ENCODE measurements around the gene KIF16B.

KIF16B gene

GRCh38 chr20:16446246-16446645 is 127.0 kb downstream of the KIF16B start:
- H3K9me3 ChIP-seq (ENCODE audit: control insufficient read depth, low read length), result no peaks in the 10 kb centered on the region
- H3K27me3 ChIP-seq (ENCODE audit: control insufficient read depth, insufficient read depth, low read length), result no peaks in the 10 kb centered on the region
- H3K4me1 ChIP-seq, result peaks cover 17% of the 10 kb centered on the region
- peaks cover 14% of the 10 kb centered on the region for H3K79me2 ChIP-seq
- H3K9ac ChIP-seq, result no peak overlapping the region
- no peak overlapping the region for H3K4me3 ChIP-seq (ENCODE audit: low read depth, low read length)
- no peak overlapping the region for H2AFZ ChIP-seq
- no peaks in the 10 kb centered on the region for H3K36me3 ChIP-seq (ENCODE audit: control insufficient read depth, insufficient read depth, low read length)
- no peak overlapping the region for H3K27ac ChIP-seq
- H3K4me2 ChIP-seq (ENCODE audit: low read length), result no peak overlapping the region
- no peak for TF ChIP-seq CTCF (IDR thresholded peaks at IDR 0.05)

- Histone ChIP-seq H3K9me3 (ENCODE audit: control insufficient read depth, low read length) (no peaks in the 10 kb centered on the region), H3K36me3 (ENCODE audit: control insufficient read depth, insufficient read depth, low read length) (no peaks in the 10 kb centered on the region), H3K27ac (no peak overlapping the region), H3K4me1 (peaks cover 17% of the 10 kb centered on the region), H3K79me2 (peaks cover 13% of the 10 kb centered on the region), H3K4me3 (ENCODE audit: low read depth, low read length) (no peak overlapping the region), H3K27me3 (ENCODE audit: control insufficient read depth, insufficient read depth, low read length) (no peaks in the 10 kb centered on the region), H3K9ac (no peak overlapping the region), H3K4me2 (ENCODE audit: low read length) (no peak overlapping the region), H2AFZ (no peak overlapping the region)
- TF ChIP-seq CTCF (IDR thresholded peaks at IDR 0.05), result no peak
Observed at GRCh38 chr20:16445482-16445881, 127.8 kb downstream of the KIF16B start.

GRCh38 chr20:16444057-16444777 is 129.0 kb downstream of the KIF16B start:
- Histone ChIP-seq H3K27me3 (ENCODE audit: control insufficient read depth, insufficient read depth, low read length) (no peaks in the 10 kb centered on the region), H3K79me2 (peaks cover 18% of the 10 kb centered on the region), H3K36me3 (ENCODE audit: control insufficient read depth, insufficient read depth, low read length) (no peaks in the 10 kb centered on the region), H3K4me3 (ENCODE audit: low read depth, low read length) (no peak overlapping the region), H3K27ac (no peak overlapping the region), H3K4me1 (peaks cover 17% of the 10 kb centered on the region), H3K9ac (no peak overlapping the region), H3K9me3 (ENCODE audit: control insufficient read depth, low read length) (no peaks in the 10 kb centered on the region), H3K4me2 (ENCODE audit: low read length) (no peak overlapping the region), H2AFZ (no peak overlapping the region)
- TF ChIP-seq CTCF (IDR thresholded peaks at IDR 0.05), result no peak

DNA sequence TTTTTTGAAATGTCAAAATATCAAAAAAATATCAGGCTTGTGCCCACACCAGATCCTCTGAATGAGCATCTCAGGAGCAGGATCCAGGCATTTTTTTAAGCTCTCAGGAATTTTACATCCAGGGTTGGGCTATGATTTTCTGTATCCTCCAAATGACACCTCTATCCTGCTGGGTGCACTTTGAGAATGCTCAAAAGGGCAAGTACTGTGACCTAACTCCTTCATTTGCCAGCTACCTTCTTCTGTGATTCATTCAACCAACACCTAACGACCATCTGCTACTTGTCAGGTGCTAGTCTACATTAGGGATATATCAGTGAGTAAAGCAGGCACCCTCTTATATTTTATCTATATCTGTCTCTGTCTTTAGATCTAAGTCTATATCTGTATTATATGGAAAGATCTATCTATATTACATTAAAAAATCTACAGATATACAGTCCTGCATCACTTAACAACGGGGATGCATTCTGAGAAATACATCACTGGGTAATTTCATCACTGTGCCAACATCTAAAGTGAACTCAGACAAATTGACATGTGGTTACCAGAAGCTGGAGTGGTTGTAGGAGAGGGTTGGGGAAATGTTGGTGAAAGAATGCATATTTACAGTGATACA is 131.6 kb downstream of the KIF16B start:
- no peak for TF ChIP-seq CTCF (IDR thresholded peaks at IDR 0.05)

More for the DNA sequence above, 131.6 kb downstream of the KIF16B start:
- Histone ChIP-seq H3K27me3 (ENCODE audit: control insufficient read depth, insufficient read depth, low read length) (no peaks in the 10 kb centered on the region), H3K4me3 (ENCODE audit: low read depth, low read length) (no peak overlapping the region), H3K4me1 (peaks cover 9% of the 10 kb centered on the region), H3K4me2 (ENCODE audit: low read length) (no peak overlapping the region), H3K9me3 (ENCODE audit: control insufficient read depth, low read length) (no peaks in the 10 kb centered on the region), H3K9ac (no peak overlapping the region), H3K79me2 (peaks cover 21% of the 10 kb centered on the region), H3K27ac (no peak overlapping the region), H3K36me3 (ENCODE audit: control insufficient read depth, insufficient read depth, low read length) (no peaks in the 10 kb centered on the region), H2AFZ (no peak overlapping the region)

Measured in parathyroid adenoma (tissue), 2 donors.